CD14-positive monocyte (primary cell): ENCODE data around the gene SAMD4B. TPM values are rescaled to one million over a fixed set of nuclear protein-coding genes. Genes with fewer than 3 reads are reported as not detected.

Experiments used
- DNase-seq, 3 donors: peaks; one replicate each; pipeline ENCODE4 v3.0.0-alpha.2; 2011 to 2022
- H2AFZ ChIP-seq: 2 replicates; pipeline ENCODE4 v1.6.0; 2012; ENCODE audit warnings: mild to moderate bottlenecking, low read depth, low read length, inconsistent platforms; ENCODE audit not compliant: insufficient read depth, poor library complexity, severe bottlenecking
- H3K27ac ChIP-seq, 2 donors: 1 replicate in 1 of 2; 2 replicates in 1 of 2; pipeline ENCODE4 v1.5.1; 2012 to 2013; ENCODE audit warnings: low read length in 2 of 2, control low read depth in 1 of 2, inconsistent platforms in 1 of 2, low read depth in 1 of 2, mild to moderate bottlenecking in 1 of 2
- H3K27me3 ChIP-seq, 2 donors: one replicate each; pipeline versions ENCODE4 v1.6.0 to v1.6.1; 2011 to 2013; ENCODE audit warnings: low read length in 2 of 2; ENCODE audit not compliant: control insufficient read depth in 2 of 2, insufficient read depth in 2 of 2
- H3K36me3 ChIP-seq, 2 donors: replicated peaks in 1 of 2; 1 replicate in 1 of 2; 2 replicates in 1 of 2; pipeline versions ENCODE4 v1.5.1 to v1.6.1; 2012 to 2013; ENCODE audit warnings: low read length in 2 of 2, control low read depth in 1 of 2, inconsistent platforms in 1 of 2, mild to moderate bottlenecking in 1 of 2; ENCODE audit not compliant: insufficient read depth in 2 of 2, control insufficient read depth in 1 of 2
- H3K4me1 ChIP-seq, 2 donors: 1 replicate in 1 of 2; 2 replicates in 1 of 2; pipeline versions ENCODE4 v1.5.1 to v1.6.1; 2012 to 2013; ENCODE audit warnings: low read length in 2 of 2, control low read depth in 1 of 2, inconsistent platforms in 1 of 2, mild to moderate bottlenecking in 1 of 2, moderate library complexity in 1 of 2; ENCODE audit not compliant: insufficient read depth in 2 of 2, control insufficient read depth in 1 of 2
- H3K4me2 ChIP-seq: replicated peaks from 2 replicates; pipeline ENCODE3; 2012; ENCODE audit warnings: low read length, moderate library complexity, mild to moderate bottlenecking; ENCODE audit not compliant: poor library complexity, severe bottlenecking; ENCODE audit errors: extremely low read depth
- H3K4me3 ChIP-seq, 3 experiments: fragments of 200-600 bp in 1 of 3; sonication (generic) in 1 of 3; replicated peaks in 1 of 3; 1 replicate in 2 of 3; 2 replicates in 1 of 3; pipeline ENCODE4 v1.5.1; 2011 to 2013; ENCODE audit warnings: low read length in 3 of 3, mild to moderate bottlenecking in 3 of 3, control low read depth in 2 of 3, low read depth in 2 of 3, inconsistent platforms in 1 of 3, moderate library complexity in 1 of 3
- H3K79me2 ChIP-seq: 2 replicates; pipeline ENCODE4 v1.6.0; 2012; ENCODE audit warnings: mild to moderate bottlenecking, control low read depth, inconsistent platforms, low read length, moderate library complexity; ENCODE audit not compliant: insufficient read depth
- H3K9ac ChIP-seq: 2 replicates; pipeline ENCODE4 v1.6.0; 2017; ENCODE audit warnings: low read length, mild to moderate bottlenecking; ENCODE audit not compliant: insufficient read depth, poor library complexity, severe bottlenecking
- H3K9me3 ChIP-seq, 2 donors: replicated peaks in 1 of 2; 1 replicate in 1 of 2; 2 replicates in 1 of 2; pipeline versions ENCODE4 v1.5.1 to v1.6.1; 2012 to 2013; ENCODE audit warnings: low read length in 2 of 2, control low read depth in 1 of 2; ENCODE audit not compliant: control insufficient read depth in 1 of 2, insufficient read depth in 1 of 2
- H4K20me1 ChIP-seq: 2 replicates; pipeline ENCODE4 v1.6.0; 2012; ENCODE audit warnings: mild to moderate bottlenecking, low read length, control low read depth, moderate library complexity; ENCODE audit not compliant: insufficient read depth
- H3K27ac Mint-ChIP-seq, 7 donors: one replicate each; pipeline ENCODE4 v1.8.0; 2020; ENCODE audit warnings: mild to moderate bottlenecking in 7 of 7, mixed read lengths in 7 of 7, moderate library complexity in 6 of 7, inconsistent platforms in 2 of 7
- H3K27me3 Mint-ChIP-seq, 3 donors: one replicate each; pipeline ENCODE4 v1.8.0; 2021 to 2022; ENCODE audit warnings: low read depth in 3 of 3, mild to moderate bottlenecking in 3 of 3, mixed read lengths in 3 of 3, moderate library complexity in 3 of 3, inconsistent platforms in 1 of 3
- H3K36me3 Mint-ChIP-seq, 2 donors: one replicate each; pipeline ENCODE4 v1.8.0; 2020; ENCODE audit warnings: mixed read lengths in 2 of 2, inconsistent platforms in 1 of 2, mild to moderate bottlenecking in 1 of 2
- H3K4me1 Mint-ChIP-seq: one replicate; pipeline ENCODE4 v1.8.0; 2020; ENCODE audit warnings: mild to moderate bottlenecking, mixed read lengths
- H3K4me3 Mint-ChIP-seq, 2 donors: one replicate each; pipeline ENCODE4 v1.8.0; 2020; ENCODE audit warnings: mild to moderate bottlenecking in 2 of 2, mixed read lengths in 2 of 2, moderate library complexity in 1 of 2
- H3K9me3 Mint-ChIP-seq, 7 donors: one replicate each; pipeline ENCODE4 v1.8.0; 2020 to 2022; ENCODE audit warnings: mixed read lengths in 7 of 7, mild to moderate bottlenecking in 6 of 7, moderate library complexity in 6 of 7, inconsistent platforms in 2 of 7
- WGBS: methylation state at CpG from one replicate; pipeline ENCODE4 v1.1.5; 2013; ENCODE audit warnings: missing lambda C conversion rate; ENCODE audit not compliant: insufficient coverage; 5-methylcytosine and 5-hydroxymethylcytosine counted together
- intact Hi-C, 2 donors: fragments of 100-400 bp; cut with micrococcal nuclease; formaldehyde crosslinking; loops; one replicate each; pipeline versions ENCODE4 v1.15.0 to v1.15.1; 2023
- polyA plus RNA-seq, 3 donors: library from polyadenylated mRNA; depleted of rRNA in 1 of 3; unstranded in 2 of 3; stranded (reverse) in 1 of 3; fragments of 300-500 nt in 2 of 3; fragments of >200 nt in 1 of 3; fragmentation: Illumina TruSeq in 2 of 3; gene quantifications; 1 replicate in 2 of 3; 2 replicates in 1 of 3; pipeline ENCODE4 v1.2.3, GENCODE V29; 2012 to 2021
- TF ChIP-seq, protein P1 (sequence below): fragments of 200-600 bp; IDR thresholded peaks from one replicate; pipeline ENCODE4 v1.8.0; 2022; ENCODE audit warnings: antibody characterized with exemption, mild to moderate bottlenecking

Gene SAMD4B
- polyA plus RNA-seq, 3 donors, result 4.5 to 56.6 (median 5.6) TPM

DNA sequence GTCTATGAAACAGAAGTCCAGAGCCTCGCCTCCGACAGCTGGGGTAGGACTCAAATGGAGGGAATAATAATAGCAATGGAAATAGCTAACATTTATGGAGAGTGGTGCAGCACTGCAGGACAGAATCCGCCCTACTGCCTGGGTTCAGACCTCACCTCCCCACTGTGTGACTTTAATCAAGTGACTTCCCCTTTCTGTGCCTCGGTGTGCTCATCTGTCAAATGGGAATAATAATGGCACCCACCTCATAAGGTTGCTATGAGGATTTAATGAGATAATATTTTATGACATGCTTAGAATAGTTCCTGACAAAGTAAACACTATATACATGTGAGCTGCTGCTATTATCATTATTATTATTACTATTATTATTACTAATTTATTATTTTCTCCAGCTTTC is 24.7 kb upstream of the SAMD4B start:
- Histone ChIP-seq H4K20me1 (peaks cover 17% of the 10 kb centered on the region), H3K79me2 (no peaks in the 10 kb centered on the region), H3K27ac (no peak overlapping the region), H3K36me3 (peaks cover 22 to 28% of the 10 kb centered on the region in 2 donors), H2AFZ (no peak overlapping the region), H3K9ac (no peak overlapping the region), H3K4me2 (no peak overlapping the region), H3K4me3 (no peak overlapping the region), H3K9me3 (no peaks in the 10 kb centered on the region), H3K4me1 (peaks cover 4 to 7% of the 10 kb centered on the region in 2 donors), H3K27me3 (peaks cover 0 to 20% of the 10 kb centered on the region in 2 donors)
- H3K27ac Mint-ChIP-seq, result peak overlapping the region in 1 of 7 donors; percentile 6
- peaks cover 0 to 7% (median 3%) of the 10 kb centered on the region in 7 donors for H3K9me3 Mint-ChIP-seq
- WGBS, result no CpG with 5 or more reads among the region's 4 CpGs
- peaks cover 40 to 48% of the 10 kb centered on the region in 2 donors for H3K36me3 Mint-ChIP-seq
- TF ChIP-seq, protein P1, sequence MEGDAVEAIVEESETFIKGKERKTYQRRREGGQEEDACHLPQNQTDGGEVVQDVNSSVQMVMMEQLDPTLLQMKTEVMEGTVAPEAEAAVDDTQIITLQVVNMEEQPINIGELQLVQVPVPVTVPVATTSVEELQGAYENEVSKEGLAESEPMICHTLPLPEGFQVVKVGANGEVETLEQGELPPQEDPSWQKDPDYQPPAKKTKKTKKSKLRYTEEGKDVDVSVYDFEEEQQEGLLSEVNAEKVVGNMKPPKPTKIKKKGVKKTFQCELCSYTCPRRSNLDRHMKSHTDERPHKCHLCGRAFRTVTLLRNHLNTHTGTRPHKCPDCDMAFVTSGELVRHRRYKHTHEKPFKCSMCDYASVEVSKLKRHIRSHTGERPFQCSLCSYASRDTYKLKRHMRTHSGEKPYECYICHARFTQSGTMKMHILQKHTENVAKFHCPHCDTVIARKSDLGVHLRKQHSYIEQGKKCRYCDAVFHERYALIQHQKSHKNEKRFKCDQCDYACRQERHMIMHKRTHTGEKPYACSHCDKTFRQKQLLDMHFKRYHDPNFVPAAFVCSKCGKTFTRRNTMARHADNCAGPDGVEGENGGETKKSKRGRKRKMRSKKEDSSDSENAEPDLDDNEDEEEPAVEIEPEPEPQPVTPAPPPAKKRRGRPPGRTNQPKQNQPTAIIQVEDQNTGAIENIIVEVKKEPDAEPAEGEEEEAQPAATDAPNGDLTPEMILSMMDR, result no peak
- intact Hi-C loops, result no loop called here
- H3K27me3 Mint-ChIP-seq, result peaks cover 22 to 28% (median 28%) of the 10 kb centered on the region in 3 donors
- H3K4me1 Mint-ChIP-seq, result peaks cover 12% of the 10 kb centered on the region
- DNase-seq, result no peak
- no peak overlapping the region for H3K4me3 Mint-ChIP-seq

GRCh38 chr19:39318071-39318470 is 24.1 kb upstream of the SAMD4B start:
- Mint-ChIP-seq H3K27me3 (peaks cover 22 to 32% (median 32%) of the 10 kb centered on the region in 3 donors), H3K27ac (no peak overlapping the region), H3K9me3 (peaks cover 0 to 7% (median 3%) of the 10 kb centered on the region in 7 donors), H3K36me3 (peaks cover 35 to 50% of the 10 kb centered on the region in 2 donors), H3K4me1 (peaks cover 12% of the 10 kb centered on the region), H3K4me3 (no peak overlapping the region)
- Histone ChIP-seq H3K4me1 (peaks cover 4 to 7% of the 10 kb centered on the region in 2 donors), H3K9me3 (no peaks in the 10 kb centered on the region), H3K36me3 (peaks cover 22 to 23% of the 10 kb centered on the region in 2 donors), H3K79me2 (no peaks in the 10 kb centered on the region), H3K27ac (no peak overlapping the region), H2AFZ (no peak overlapping the region), H4K20me1 (peaks cover 23% of the 10 kb centered on the region), H3K9ac (no peak overlapping the region), H3K4me3 (no peak overlapping the region), H3K4me2 (no peak overlapping the region), H3K27me3 (peaks cover 0 to 20% of the 10 kb centered on the region in 2 donors)
- 94% methylated on average over 5 of the region's 5 CpGs for WGBS
- TF ChIP-seq, protein P1, result no peak
- intact Hi-C loops, result no loop called here
- no peak for DNase-seq
